Measurements from ENCODE around the gene SENP1. TPM values are rescaled to one million over a fixed set of nuclear protein-coding genes. Genes with fewer than 3 reads are reported as not detected.

The SENP1 gene
- polyA plus RNA-seq, 2 of the 4 experiments (the other 2 are of a cell fraction): 13.9 to 49.3 TPM

- DNase-seq (ENCODE audit: low read depth in 1 of 2, low spot score in 1 of 2) (peak; percentile 35 to 39), FAIRE-seq (no peak), ATAC-seq (peak in 1 of 2 experiments; percentile 43; a peak in 3 of 6 replicates)
- H3K4me3 ChIP-seq: peak within 1 kb of the TSS; percentile 46
- whole genome bisulfite sequencing (ENCODE audit: missing lambda C conversion rate): 14% methylated on average over 51 of the region's 83 CpGs
- TF ChIP-seq RNF2 (IDR thresholded peaks at IDR 0.05; ENCODE audit: borderline replicate concordance, low read depth): no peak
- TF ChIP-seq, protein P1, sequence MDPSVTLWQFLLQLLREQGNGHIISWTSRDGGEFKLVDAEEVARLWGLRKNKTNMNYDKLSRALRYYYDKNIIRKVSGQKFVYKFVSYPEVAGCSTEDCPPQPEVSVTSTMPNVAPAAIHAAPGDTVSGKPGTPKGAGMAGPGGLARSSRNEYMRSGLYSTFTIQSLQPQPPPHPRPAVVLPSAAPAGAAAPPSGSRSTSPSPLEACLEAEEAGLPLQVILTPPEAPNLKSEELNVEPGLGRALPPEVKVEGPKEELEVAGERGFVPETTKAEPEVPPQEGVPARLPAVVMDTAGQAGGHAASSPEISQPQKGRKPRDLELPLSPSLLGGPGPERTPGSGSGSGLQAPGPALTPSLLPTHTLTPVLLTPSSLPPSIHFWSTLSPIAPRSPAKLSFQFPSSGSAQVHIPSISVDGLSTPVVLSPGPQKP (IDR thresholded peaks at IDR 0.05; ENCODE audit: low read depth, low read length): no peak
- TF ChIP-seq RFX5 (IDR thresholded peaks at IDR 0.05): no peak
- peaks cover 28% of the 10 kb centered on the region for H3K4me1 ChIP-seq
- ChIA-PET CTCF (interaction anchor here (2.0 kb wide), 1 partner anchor 55 kb away, joined by 5 read pairs; no protein-coding TSS in a partner anchor), POLR2A (no interaction called here)
- H3K27ac ChIP-seq: no peak within 1 kb of the TSS
- H3K4me2 ChIP-seq: peak within 1 kb of the TSS; percentile 94
- H3K9me3 ChIP-seq: no peaks in the 10 kb centered on the region
These were observed 101.6 kb downstream of the SENP1 start, which contains the start of gene COL2A1 for GRCh38 chr12:48004053-48004941. Gene COL2A1, minus strand, starts transcription at chr12:48004476. Its CDS starts 155 bp downstream, at chr12:48004321.

GRCh38 chr12:48003226-48004052, 102.4 kb downstream of the SENP1 start:
- peak overlapping the region; percentile 46 for H3K4me3 ChIP-seq
- peak; percentile 32 for FAIRE-seq
- H3K9me3 ChIP-seq: no peaks in the 10 kb centered on the region
- 23% methylated on average over 38 of the region's 38 CpGs for WGBS (ENCODE audit: missing lambda C conversion rate)
- H3K4me1 ChIP-seq: peaks cover 28% of the 10 kb centered on the region
- H3K27ac ChIP-seq: no peak overlapping the region
- CTCF ChIA-PET: interaction anchor here (1.3 kb wide), 1 partner anchor 13 kb away, joined by 3 read pairs; no protein-coding TSS in a partner anchor
- DNase-seq (ENCODE audit: low read depth in 1 of 2, low spot score in 1 of 2): peak; percentile 13 to 20
- no peak for TF ChIP-seq JUNB (IDR thresholded peaks at IDR 0.05)
- TF ChIP-seq, protein P2, sequence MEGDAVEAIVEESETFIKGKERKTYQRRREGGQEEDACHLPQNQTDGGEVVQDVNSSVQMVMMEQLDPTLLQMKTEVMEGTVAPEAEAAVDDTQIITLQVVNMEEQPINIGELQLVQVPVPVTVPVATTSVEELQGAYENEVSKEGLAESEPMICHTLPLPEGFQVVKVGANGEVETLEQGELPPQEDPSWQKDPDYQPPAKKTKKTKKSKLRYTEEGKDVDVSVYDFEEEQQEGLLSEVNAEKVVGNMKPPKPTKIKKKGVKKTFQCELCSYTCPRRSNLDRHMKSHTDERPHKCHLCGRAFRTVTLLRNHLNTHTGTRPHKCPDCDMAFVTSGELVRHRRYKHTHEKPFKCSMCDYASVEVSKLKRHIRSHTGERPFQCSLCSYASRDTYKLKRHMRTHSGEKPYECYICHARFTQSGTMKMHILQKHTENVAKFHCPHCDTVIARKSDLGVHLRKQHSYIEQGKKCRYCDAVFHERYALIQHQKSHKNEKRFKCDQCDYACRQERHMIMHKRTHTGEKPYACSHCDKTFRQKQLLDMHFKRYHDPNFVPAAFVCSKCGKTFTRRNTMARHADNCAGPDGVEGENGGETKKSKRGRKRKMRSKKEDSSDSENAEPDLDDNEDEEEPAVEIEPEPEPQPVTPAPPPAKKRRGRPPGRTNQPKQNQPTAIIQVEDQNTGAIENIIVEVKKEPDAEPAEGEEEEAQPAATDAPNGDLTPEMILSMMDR (IDR thresholded peaks at IDR 0.05): peak; percentile 25; the same call in 1 of the 3 replicates
- peak in 1 of 2 experiments; percentile 7; a peak in 3 of 6 replicates for ATAC-seq
- peak overlapping the region; percentile 94 for H3K4me2 ChIP-seq
- POLR2A ChIA-PET: no interaction called here

- TF ChIP-seq FOXS1 (CRISPR knock-in tag; IDR thresholded peaks at IDR 0.05) (no peak), MAX (IDR thresholded peaks at IDR 0.05) (peak; percentile 15; the same call in 1 of the 2 replicates), HOXB13 (CRISPR knock-in tag; IDR thresholded peaks at IDR 0.05; ENCODE audit: low read depth) (no peak), RARB (CRISPR knock-in tag; IDR thresholded peaks at IDR 0.05) (no peak), E2F6 (IDR thresholded peaks at IDR 0.05; ENCODE audit: borderline replicate concordance, low read depth) (0 out of 2 replicates have a peak, but pooled peaks have one; percentile 53), HDAC2 (IDR thresholded peaks at IDR 0.05) (no peak)
- H3K27ac ChIP-seq: no peak overlapping the region
- peak overlapping the region; percentile 94 for H3K4me2 ChIP-seq
- FAIRE-seq (no peak), DNase-seq (ENCODE audit: low read depth in 1 of 2, low spot score in 1 of 2) (no peak), ATAC-seq (peak; percentile 17 to 40; a peak in 3 of 6 replicates)
- H3K9me3 ChIP-seq: no peaks in the 10 kb centered on the region
- CTCF ChIA-PET: interaction anchor here (0.7 to 1.7 kb wide), 6 partner anchors 8 to 53 kb away, joined by 3 to 4 read pairs (median 3); no protein-coding TSS in a partner anchor
- POLR2A ChIA-PET: interaction anchor here (1.2 to 1.4 kb wide), 2 partner anchors 98 to 103 kb away, joined by 3 read pairs; partner anchors contain the start of genes SENP1 and VDR
- H3K4me3 ChIP-seq: peak overlapping the region; percentile 46; the same call in 2 of the 3 replicates
- 5% methylated on average over 19 of the region's 26 CpGs for WGBS (ENCODE audit: missing lambda C conversion rate)
- H3K4me1 ChIP-seq: peaks cover 28% of the 10 kb centered on the region
These were observed 103.1 kb downstream of the SENP1 start for GRCh38 chr12:48002773-48003218.

All from A549 (cell line).